ENCODE measurements around the gene KCP. TPM values are rescaled to one million over a fixed set of nuclear protein-coding genes. Genes with fewer than 3 reads are reported as not detected.

Gene KCP
- polyA plus RNA-seq, 3 donors: 0.26 to 2.0 (median 1.5) TPM

DNA sequence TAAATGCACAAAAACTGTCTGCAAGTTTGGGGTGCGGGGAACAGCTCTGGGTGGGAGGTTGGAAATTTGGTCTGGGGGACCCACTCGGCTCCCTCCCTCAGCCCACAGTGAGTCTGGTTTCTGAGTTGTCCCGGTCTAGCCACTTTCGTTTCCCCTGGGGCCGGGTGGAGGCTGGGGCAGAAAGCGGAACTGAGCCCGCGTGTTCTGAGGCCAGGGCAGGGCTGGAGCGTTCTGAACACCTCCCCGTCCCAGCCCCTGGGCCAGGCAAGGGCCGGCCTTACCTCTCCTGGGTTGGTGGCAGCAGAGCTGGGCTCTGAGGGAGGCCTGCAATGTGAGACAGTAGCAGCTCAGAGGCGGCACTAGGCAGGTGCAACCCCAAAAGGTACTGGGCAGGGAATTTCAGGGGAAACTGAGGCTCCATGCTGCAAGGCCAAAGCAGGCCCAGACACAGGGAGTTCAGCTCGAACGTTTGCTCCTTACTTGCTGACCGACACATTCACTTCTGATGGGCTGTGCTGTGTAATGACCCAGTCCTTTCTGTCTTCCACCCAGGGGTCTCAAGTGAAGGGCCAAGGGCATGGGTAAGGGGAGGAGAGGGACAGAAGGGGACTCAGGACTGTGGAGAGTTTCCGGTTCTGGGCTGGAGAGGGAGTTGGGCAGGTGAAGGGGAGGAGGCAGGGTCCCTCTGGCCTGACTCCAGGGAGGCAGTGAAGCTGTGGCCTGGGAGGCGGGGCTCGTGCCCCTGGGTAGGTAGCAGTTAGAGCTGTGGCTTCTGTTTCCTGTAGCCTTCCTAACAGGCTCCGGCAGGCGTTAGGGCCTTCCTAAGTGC is 30.2 kb upstream of the KCP start:
- no peak overlapping the region for H3K27ac ChIP-seq (ENCODE audit: low read depth, low read length)
- WGBS, 3 donors: 51 to 82% (median 56%) methylated on average over 20 of the region's 20 CpGs

DNA sequence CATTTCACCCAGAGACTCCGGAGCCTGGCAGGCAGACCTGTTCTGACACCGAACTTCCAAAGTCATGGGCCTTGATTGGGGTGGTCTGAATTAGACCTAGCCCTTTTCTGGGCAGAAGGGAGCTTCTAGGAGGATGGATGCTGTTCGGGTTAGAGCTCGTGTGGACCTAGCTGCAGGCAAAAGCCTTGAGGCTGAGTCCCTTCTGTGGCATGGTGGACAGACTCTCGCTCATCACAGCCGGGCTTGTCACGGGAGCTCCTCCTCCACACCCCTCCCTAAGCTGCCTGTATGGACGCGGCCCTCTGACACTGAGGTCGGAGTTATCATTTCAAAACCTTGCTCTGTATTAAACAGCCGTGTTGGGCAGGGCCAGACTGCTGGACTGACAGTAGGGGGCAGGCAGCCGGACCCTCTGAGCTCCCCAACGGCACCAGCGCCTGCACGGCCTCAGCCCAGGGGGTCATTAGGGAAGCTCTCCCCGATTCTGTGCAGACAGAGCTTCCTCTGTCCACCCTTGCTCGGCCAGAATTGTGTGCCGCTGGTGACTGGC is 29.4 kb upstream of the KCP start:
- H3K27ac ChIP-seq (ENCODE audit: low read depth, low read length): no peak overlapping the region

DNA sequence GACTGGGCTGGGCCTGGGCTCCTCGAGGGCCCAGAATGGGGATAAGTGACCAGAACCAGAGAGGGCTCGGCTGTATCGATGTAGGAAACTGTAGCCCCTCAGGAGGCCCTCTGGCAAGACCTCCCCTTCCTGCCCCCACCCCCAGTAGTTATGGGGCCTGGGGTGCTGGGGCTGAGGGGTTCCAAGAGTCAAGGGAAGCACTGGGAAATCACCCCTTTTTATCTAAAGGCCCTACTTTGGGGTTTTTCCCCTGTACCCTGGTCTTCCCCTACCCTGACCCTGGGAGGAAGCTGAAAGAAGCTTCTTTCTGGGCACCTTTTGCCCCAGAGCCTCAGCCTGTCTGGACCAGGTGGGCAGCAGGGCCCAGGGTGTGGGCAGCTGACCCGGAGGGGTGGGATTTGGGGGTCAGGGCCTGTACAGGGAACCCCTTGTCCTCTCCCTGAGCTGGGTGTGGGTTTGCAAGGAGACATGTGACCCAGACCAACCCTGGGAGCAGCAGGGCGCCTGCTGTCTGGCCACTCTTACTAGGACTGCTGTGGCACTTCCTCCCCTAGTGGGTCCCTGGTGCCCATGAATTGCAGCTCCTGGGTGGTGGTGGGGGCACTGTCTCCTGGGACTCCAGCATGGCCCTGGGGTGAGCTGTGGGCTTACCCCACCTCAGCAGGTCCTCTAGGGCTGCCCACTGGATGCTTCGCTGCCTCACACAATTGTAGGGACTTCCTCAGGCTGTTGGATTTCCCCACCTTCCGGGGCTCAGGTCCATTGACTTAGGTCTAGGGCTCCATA is 28.8 kb upstream of the KCP start:
- 34 to 67% (median 51%) methylated on average over 5 to 7 of the region's 7 CpGs for WGBS, 3 donors
- H3K27ac ChIP-seq (ENCODE audit: low read depth, low read length): no peak overlapping the region

More for the DNA sequence above, 29.4 kb upstream of the KCP start:
- 50 to 85% (median 57%) methylated on average over 18 of the region's 18 CpGs for WGBS, 3 donors

DNA sequence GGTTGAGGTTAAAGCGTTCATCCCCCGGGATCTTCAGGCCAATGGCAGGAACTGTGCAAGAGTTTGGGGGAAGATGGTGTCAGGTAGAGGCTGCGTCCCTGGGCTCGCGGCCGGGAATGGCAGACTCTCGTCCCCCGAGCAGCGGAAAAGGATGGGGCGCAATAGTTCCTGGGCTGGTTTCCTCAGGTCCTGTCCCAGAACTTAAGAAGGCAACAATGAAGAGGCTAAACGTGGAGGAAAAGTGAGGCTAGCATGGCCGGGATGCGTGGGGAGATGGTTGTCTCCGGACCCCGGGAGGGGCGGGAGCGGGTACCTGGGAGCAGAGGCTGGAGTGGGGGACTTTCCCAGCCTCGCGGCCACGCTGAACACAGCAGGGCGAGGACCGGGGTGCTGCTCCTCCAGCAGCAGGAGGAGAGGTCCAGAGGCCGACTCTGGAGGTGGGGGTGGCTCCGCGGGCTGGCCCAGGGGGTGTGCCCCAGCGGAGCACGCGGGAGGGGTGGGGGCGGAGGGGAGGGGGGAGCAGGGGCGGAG is 28.1 kb upstream of the KCP start:
- 1 to 2% (median 1%) methylated on average over 24 to 30 of the region's 30 CpGs for WGBS, 3 donors
- H3K27ac ChIP-seq (ENCODE audit: low read depth, low read length): no peak overlapping the region

DNA sequence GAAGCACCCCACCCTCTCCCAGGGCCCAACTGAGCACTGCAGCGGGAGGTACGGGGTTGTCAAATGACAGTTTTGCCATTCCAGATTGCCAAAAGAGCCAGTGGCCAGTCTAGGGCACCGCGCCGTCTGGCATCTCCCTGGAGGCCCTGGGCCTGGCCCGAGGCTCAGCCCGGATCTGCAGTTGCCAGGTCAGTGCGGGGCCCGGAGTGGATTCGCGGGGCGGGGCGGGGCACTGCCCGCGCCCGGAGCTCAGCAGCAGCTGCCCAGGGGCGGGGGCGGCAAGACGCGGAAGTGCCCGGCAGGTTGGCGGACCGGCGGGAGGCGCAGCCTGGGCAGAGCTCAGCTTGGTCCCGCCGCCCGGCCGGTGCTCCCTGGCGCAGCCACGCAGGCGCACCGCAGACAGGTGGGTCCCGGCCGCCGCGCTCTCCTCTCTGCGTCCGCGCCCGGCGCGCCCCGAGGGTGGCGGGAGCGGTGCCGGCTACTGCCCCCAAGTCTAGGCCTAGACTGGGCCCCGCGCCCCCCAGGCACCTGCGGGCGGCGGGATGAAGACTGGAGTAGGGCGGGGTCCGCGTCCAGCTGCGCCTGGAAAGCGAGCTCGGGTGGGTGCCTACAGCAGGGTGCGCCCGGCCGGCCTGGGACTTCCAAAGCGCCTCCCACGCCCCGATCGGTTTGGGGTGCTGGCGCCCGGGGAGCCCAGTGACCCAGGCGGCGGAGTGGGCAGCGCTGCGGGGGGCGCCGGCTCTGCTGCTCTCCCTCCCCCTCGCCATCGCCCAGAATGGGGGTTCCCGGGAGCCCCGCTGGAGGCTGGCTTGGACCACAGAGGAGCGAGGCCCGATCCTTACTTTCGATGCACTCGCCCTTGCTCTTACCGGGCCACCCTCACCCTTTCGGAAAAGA is 27.4 kb upstream of the KCP start, which contains the start of gene IRF5:
Gene IRF5, plus strand, starts transcription at position 281 of the 897 bp plus-strand sequence. CDS start 4,155 bp downstream, outside the sequence.
- 1% methylated on average over 45 to 83 of the region's 83 CpGs for WGBS, 3 donors

DNA sequence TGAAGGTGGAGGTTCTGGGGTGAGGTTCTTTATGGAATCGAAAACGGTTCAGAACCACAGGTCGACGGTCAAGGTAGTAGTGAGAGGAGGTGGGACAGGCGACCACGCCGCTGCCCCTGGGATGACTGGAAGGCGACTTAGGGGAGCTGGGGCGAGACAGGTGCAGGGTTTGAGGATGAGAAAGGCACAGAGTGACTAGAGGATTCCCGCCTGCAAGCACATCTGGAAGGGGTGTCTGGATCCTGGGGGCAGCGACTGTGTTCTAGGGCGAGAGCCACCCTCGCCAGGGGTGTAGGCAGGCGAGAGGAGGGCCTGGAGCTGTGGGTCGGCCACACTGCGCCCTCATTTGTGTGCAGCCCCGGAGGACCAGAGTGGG is 26.8 kb upstream of the KCP start:
- H3K27ac ChIP-seq (ENCODE audit: low read depth, low read length): no peak overlapping the region

More for the DNA sequence above, 27.4 kb upstream of the KCP start, which contains the start of gene IRF5:
- H3K27ac ChIP-seq (ENCODE audit: low read depth, low read length): no peak within 1 kb of the TSS

DNA sequence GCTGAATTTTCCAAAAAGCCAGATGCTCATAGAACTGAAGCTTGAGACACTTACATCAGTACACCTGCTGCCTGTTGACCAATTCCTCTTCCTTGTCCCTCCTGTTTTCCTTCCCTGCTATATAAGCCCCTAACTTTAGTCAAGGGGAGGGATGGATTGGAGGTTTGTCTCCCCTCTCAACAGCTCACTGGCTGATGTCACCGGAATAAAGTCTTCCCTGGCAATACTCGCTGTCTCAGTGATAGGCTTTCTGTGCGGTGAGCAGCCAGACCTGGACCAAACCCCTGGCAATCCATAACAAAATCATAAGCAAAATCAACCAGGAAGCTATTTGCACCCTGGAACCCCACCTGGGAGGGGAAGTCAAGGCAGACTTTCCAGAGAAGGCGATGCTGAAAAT is 26.3 kb upstream of the KCP start:
- 89 to 100% (median 93%) methylated on average over 4 of the region's 4 CpGs for WGBS, 3 donors
- no peak overlapping the region for H3K27ac ChIP-seq (ENCODE audit: low read depth, low read length)

More for the DNA sequence above, 26.8 kb upstream of the KCP start:
- 64 to 68% (median 64%) methylated on average over 17 of the region's 17 CpGs for WGBS, 3 donors

DNA sequence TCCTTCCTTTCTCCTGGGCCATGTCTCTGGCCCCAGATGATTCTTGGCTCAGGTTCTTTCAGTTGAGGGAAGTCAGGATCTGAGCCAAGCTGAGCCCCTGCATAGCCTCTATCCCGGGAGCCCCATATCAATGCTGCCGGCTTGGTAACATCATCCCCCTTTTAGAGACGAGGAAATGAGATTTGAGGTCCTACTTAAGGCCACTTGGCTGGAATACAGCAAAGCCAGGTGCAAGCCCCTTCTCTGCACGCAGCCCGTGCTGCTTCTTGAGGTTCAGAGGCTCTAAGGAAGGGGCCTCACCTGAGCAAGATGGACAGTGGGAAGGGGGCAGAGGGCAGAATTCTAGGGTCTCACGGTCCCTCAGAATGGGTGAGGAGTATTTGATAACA is 24.8 kb upstream of the KCP start:
- no peak overlapping the region for H3K27ac ChIP-seq (ENCODE audit: low read depth, low read length)
- WGBS, 3 donors: 43 to 69% (median 50%) methylated on average over 6 of the region's 6 CpGs

DNA sequence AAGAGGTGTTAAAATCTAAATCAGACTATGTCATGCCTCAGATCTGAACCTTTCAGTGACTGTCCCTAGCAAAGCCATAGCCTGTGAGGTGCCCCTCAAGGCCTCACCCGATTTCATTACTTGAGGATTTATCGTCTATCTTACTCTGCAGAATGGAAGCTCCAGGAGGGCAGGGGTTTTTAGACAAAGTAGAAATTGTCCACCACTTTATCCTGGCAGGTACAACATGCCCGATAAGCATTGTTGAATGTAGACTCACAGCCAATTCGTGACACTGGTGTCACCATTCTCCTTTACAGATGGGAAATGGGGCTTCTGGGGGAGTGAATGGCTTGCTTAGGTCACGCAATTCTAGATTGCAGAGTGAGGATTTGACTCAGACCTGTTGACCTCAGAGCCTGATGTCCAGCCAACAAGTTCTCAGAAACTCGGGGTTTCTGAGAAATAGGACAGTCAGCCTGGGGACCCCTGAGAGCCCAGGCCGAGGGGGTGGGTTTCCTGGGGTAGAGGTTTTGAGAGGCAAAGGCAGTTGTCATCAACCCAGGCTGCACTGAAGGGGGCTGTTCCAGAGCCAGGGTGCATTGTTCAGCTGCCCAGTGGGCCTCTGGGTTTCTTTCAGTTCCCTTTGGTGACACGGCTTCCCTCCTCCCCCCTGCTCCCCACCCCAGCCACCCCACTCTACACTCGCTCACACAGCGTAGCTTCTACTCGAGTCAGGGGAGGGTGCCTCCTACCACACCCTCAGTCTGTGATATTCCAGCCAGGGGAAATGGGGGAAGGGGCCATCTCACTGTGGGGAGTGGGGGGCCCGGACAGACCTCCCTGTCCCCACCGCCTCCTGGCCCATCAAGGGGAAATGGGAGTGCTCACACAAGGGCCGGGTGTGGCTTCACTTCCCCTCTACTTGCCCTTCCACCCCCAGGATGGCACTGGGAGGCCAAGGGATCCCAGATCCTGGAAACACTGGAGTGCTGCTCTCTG is 24.1 kb upstream of the KCP start:
- H3K27ac ChIP-seq (ENCODE audit: low read depth, low read length): no peak overlapping the region
- 59 to 74% (median 62%) methylated on average over 14 of the region's 14 CpGs for whole genome bisulfite sequencing, 3 donors

DNA sequence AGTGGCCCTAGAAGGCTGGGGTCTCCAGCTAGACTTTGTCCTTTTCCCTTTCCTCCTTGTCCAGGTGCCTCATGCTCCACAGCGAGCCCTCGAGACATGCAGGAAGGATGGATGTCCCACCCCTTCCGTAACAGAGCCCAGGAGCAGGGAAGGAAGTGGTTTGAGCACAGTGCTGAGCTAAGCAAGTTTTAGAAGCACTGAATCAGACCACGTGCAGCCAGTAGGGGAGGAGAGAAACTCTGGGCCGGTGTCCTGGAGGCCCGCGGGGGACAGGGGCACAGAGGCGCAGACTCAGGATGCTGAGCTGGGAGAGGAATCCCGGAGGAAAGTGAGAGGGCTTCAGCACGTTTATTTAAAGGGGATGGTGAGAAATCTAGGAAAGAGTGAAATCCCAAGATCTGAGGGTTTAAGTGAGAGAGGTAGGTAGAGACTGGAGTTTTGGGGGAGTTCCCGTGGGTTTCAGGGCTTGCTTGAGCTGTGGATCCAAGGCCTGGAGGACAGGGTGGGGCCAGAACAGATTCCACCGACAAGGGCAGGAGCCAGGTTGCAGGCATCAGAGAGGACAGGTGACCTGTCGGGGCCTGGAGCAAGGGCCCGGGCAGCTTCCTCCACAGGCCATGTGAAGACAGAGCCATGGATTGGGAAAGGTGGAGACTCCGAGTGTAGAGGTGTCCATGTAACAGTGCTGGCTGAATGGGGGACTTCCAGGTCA is 22.8 kb upstream of the KCP start:
- no peak overlapping the region for H3K27ac ChIP-seq (ENCODE audit: low read depth, low read length)
- WGBS, 3 donors: 35 to 61% (median 39%) methylated on average over 15 of the region's 15 CpGs

DNA sequence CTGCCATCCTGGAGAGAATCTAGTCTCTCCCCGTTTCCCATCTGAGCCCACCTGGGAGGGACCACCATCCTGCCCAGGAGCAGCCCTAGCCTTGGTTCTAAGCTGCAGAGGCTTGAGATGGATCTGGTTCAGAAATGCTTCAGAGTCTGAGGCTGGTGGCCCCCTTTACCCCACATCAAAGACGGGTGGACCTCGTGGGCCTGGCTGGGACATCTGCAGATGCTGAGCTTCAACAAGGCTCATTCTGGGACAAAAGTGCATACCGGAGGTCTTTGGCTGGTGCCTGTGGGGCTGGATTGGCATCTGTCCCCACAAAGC is 22.3 kb upstream of the KCP start:
- 53 to 74% (median 56%) methylated on average over 4 of the region's 4 CpGs for WGBS, 3 donors
- no peak overlapping the region for H3K27ac ChIP-seq (ENCODE audit: low read depth, low read length)

DNA sequence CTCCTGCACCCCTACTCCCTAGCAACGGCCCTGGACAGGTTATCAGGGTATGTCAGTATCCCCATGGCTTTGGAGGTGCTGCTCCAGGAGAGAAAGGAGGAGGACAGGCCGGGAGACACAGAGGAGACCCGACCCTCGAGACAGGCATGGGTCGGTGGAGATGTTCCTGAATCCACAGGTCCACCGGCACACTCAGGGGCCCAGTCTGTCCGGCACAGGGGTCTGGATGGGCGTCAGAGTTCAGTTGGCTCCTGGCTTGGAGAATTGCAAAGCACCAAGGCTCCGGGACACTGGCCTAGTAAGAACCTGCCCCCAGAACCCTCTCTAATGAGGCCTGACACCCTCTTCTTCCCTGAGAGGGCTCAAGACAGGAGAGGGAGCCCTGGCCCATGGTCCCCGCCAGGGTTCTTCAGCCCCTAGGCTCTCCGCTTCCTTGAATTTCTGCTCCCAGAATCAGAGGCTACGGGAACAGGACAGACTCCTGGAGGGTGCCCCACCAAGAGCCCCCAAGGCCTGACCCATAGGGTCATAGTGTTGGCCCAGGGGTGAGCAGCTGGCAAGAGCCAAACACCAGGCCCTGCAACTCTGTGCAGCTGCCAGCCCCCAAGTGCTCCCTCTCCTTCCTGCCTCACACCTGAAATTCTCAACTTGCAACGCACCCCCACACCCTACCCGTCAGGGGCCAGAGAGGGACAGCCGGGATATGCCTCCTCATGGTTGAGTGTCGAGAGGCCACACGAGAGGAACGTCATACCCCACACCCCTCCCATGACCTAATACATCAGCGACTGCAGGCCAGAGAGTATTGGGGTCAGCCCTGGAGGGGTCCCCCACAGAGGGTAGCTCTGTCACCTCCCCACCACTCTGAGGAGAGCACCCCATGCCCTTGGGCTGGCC is 21.7 kb upstream of the KCP start:
- H3K27ac ChIP-seq (ENCODE audit: low read depth, low read length): no peak overlapping the region

DNA sequence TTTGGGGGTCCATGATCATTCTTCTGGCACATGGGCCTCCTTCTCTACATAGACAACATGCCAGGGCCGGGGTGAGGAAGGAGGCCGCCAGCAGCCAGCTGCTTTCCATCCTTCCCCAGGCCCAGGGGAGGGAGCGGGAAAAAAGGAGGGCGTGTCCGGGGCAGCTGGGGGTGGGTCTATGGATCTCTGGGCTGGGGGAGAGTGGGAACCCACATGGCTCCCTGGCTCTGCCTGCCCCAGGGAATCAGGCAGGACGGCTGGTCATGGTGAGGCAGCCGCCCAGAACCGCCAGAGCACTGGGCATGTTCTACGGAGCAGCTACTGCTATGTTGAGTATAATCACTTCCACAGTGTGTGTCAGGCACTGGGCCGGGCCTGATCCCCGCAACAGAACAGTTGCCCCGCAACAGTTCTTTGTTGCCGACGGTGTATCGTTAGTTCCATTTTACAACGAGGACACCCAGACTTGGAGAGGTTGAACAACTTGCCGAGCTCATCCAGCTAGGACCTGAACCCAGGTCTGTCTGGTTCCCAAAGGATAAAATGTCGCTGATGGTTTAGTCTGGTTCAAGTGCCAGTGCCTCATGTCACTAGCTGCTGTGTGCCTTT is 20.8 kb upstream of the KCP start:
- no peak overlapping the region for H3K27ac ChIP-seq (ENCODE audit: low read depth, low read length)
- 92 to 94% (median 94%) methylated on average over 18 of the region's 18 CpGs for WGBS, 3 donors

More for the DNA sequence above, 21.7 kb upstream of the KCP start:
- 83 to 89% (median 89%) methylated on average over 19 of the region's 19 CpGs for whole genome bisulfite sequencing, 3 donors

DNA sequence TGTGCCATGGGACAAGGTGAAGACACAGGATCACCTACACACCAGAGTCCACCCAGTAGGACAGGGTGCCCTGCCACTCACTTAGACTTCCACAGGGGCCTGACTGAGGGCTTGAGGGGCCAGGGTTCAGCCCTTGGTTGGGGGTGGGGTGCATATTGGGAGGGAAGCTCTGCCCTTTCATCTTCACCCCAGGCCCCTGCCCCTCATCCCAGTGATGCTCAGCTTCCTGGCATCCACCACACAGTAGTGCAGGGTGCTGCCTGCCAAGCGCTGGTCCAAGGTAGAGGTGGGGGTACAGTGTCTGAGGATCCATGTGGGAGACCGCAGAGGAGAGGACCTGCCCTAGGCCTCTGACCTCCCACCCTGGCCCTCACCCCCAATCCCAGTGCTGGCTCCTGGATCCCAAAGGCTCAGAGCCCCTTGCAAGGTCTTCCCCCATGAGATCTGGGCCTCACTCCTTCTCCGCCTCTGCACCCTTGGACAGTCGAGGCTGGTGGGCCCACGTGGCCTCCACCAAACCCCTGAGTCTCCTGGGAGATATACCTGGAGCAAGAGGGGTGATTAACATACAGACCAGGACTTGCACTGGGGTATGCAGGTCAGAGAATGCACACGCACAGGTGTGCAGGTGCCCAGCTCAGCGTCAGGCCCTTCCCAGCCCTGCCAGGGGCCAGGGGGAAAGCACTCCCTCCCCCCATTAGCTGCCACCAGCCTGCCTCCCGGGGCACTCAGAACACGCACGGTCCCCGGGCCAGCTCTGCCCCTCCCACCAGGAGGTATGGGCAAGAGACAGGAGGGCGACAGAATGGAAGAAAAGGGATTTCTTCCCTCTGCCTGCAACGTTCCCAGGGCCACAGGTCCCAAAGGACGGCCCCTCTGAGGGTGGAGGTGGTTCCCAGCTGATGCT is 18.6 kb upstream of the KCP start:
- WGBS, 3 donors: 72 to 90% (median 84%) methylated on average over 14 of the region's 14 CpGs
- H3K27ac ChIP-seq (ENCODE audit: low read depth, low read length): no peak overlapping the region

Data from adipose tissue (tissue), 3 donors.